Measurements from ENCODE around the gene BICRA. TPM values are rescaled to one million over a fixed set of nuclear protein-coding genes. Genes with fewer than 3 reads are reported as not detected.
A peak's percentile ranks its signal among the peaks of the same experiment; 100 is the strongest.

Gene BICRA
- total RNA-seq, 1 experiment from 2014 or later, result 13.1 TPM

GRCh38 chr19:47700934-47701716 is 92.2 kb downstream of the BICRA start:
- H3K9me3 Mint-ChIP-seq (ENCODE audit: unreplicated experiment), result no peaks in the 10 kb centered on the region
- H3K4me1 Mint-ChIP-seq (ENCODE audit: insufficient read depth, unreplicated experiment), result no peaks in the 10 kb centered on the region
- intact Hi-C loops (cut with micrococcal nuclease), result no loop called here
- CTCF ChIA-PET, result interaction anchor here (1.0 to 8.2 kb wide), 3 partner anchors 27 to 266 kb away, joined by 3 to 92 read pairs (median 5); no protein-coding TSS in a partner anchor
- peaks cover 52% of the 10 kb centered on the region for H3K36me3 Mint-ChIP-seq (ENCODE audit: insufficient read depth, unreplicated experiment)
- TF ChIP-seq, protein P1, sequence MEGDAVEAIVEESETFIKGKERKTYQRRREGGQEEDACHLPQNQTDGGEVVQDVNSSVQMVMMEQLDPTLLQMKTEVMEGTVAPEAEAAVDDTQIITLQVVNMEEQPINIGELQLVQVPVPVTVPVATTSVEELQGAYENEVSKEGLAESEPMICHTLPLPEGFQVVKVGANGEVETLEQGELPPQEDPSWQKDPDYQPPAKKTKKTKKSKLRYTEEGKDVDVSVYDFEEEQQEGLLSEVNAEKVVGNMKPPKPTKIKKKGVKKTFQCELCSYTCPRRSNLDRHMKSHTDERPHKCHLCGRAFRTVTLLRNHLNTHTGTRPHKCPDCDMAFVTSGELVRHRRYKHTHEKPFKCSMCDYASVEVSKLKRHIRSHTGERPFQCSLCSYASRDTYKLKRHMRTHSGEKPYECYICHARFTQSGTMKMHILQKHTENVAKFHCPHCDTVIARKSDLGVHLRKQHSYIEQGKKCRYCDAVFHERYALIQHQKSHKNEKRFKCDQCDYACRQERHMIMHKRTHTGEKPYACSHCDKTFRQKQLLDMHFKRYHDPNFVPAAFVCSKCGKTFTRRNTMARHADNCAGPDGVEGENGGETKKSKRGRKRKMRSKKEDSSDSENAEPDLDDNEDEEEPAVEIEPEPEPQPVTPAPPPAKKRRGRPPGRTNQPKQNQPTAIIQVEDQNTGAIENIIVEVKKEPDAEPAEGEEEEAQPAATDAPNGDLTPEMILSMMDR (IDR thresholded peaks at IDR 0.05; ENCODE audit: unreplicated experiment), result no peak
- no peak for DNase-seq (ENCODE audit: unreplicated experiment)
- no peak overlapping the region for H3K27ac Mint-ChIP-seq (ENCODE audit: low read depth, unreplicated experiment)
- POLR2A ChIA-PET, result interaction anchor here (0.6 to 1.9 kb wide), 3 partner anchors 18 to 264 kb away, joined by 3 to 4 read pairs (median 3); partner anchors contain the start of gene KPTN
- no TSS peak for BruUV-seq (replicated peaks)
- no peaks in the 10 kb centered on the region for H3K27me3 Mint-ChIP-seq (ENCODE audit: insufficient read depth, unreplicated experiment)
- H3K4me3 Mint-ChIP-seq (ENCODE audit: unreplicated experiment), result no peak overlapping the region

DNA sequence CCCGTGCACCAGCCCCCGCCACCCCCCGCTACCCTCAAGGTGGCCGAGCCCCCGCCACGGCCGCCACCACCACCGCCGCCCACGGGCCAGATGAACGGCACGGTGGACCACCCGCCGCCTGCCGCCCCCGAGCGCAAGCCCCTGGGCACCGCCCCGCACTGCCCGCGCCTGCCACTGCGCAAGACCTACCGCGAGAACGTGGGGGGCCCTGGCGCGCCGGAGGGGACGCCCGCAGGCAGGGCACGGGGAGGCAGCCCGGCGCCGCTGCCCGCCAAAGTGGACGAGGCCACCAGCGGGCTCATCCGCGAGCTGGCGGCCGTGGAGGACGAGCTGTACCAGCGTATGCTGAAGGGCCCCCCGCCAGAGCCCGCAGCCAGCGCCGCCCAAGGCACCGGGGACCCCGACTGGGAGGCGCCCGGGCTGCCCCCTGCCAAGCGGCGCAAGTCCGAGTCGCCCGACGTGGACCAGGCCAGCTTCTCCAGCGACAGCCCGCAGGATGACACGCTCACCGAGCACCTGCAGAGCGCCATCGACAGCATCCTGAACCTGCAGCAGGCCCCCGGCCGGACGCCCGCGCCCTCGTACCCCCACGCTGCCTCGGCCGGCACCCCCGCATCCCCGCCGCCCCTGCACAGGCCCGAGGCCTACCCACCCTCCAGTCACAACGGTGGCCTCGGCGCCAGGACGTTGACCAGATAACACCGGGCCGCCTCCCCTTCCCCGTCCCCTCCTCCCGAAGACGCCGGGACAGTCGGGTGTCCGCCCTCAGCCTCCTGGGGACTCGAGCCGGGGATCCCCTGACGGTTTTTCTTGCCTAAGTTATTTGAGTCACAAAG is 93.0 kb downstream of the BICRA start:
- peaks cover 48% of the 10 kb centered on the region for H3K36me3 Mint-ChIP-seq (ENCODE audit: insufficient read depth, unreplicated experiment)
- CTCF ChIA-PET, result interaction anchor here (0.6 to 8.2 kb wide), 2 partner anchors 257 to 266 kb away, joined by 4 to 92 read pairs; no protein-coding TSS in a partner anchor

DNA sequence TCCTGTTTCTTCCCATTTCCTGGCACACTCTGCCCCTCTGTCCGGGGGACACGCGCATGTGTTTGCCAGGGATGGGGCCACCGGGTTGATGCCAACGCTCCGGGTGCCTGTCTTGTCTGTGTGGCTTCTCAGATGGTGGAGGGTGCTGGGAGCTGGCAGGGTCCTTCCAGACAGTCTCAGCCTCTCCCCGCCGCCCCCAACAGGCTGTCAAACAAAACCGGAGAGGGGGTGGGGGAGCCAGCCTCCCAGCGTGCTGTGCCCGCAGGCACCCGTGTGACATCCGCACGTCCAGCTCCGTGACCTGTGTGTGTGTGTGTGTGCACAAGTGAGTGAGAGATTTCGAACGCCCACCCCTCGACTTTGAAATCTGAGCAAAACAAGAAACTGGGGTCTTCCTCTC is 93.7 kb downstream of the BICRA start:
- H3K36me3 Mint-ChIP-seq (ENCODE audit: insufficient read depth, unreplicated experiment), result peaks cover 52% of the 10 kb centered on the region
- no peaks in the 10 kb centered on the region for H3K9me3 Mint-ChIP-seq (ENCODE audit: unreplicated experiment)
- TF ChIP-seq, protein P1 (IDR thresholded peaks at IDR 0.05; ENCODE audit: unreplicated experiment), result no peak
- BruUV-seq (replicated peaks), result TSS peak; percentile 58
- H3K4me1 Mint-ChIP-seq (ENCODE audit: insufficient read depth, unreplicated experiment), result no peaks in the 10 kb centered on the region
- DNase-seq (ENCODE audit: unreplicated experiment), result no peak
- H3K27ac Mint-ChIP-seq (ENCODE audit: low read depth, unreplicated experiment), result no peak overlapping the region
- no peaks in the 10 kb centered on the region for H3K27me3 Mint-ChIP-seq (ENCODE audit: insufficient read depth, unreplicated experiment)
- ChIA-PET CTCF (interaction anchor here (0.6 to 8.2 kb wide), 2 partner anchors 258 to 267 kb away, joined by 4 to 92 read pairs; no protein-coding TSS in a partner anchor), POLR2A (interaction anchor here (0.6 to 0.7 kb wide), 2 partner anchors 103 to 194 kb away, joined by 3 read pairs; no protein-coding TSS in a partner anchor)
- intact Hi-C loops (cut with micrococcal nuclease), result no loop called here
- no peak overlapping the region for H3K4me3 Mint-ChIP-seq (ENCODE audit: unreplicated experiment)

More for the DNA sequence above, 93.0 kb downstream of the BICRA start:
- TF ChIP-seq, protein P1 (IDR thresholded peaks at IDR 0.05; ENCODE audit: unreplicated experiment), result no peak
- H3K4me1 Mint-ChIP-seq (ENCODE audit: insufficient read depth, unreplicated experiment), result no peaks in the 10 kb centered on the region
- H3K27ac Mint-ChIP-seq (ENCODE audit: low read depth, unreplicated experiment), result no peak overlapping the region
- H3K9me3 Mint-ChIP-seq (ENCODE audit: unreplicated experiment), result no peaks in the 10 kb centered on the region
- POLR2A ChIA-PET, result interaction anchor here (0.6 to 1.9 kb wide), 3 partner anchors 17 to 265 kb away, joined by 3 to 4 read pairs (median 3); partner anchors contain the start of gene KPTN
- no peak overlapping the region for H3K4me3 Mint-ChIP-seq (ENCODE audit: unreplicated experiment)
- no peaks in the 10 kb centered on the region for H3K27me3 Mint-ChIP-seq (ENCODE audit: insufficient read depth, unreplicated experiment)
- intact Hi-C loops (cut with micrococcal nuclease), result no loop called here
- no peak for DNase-seq (ENCODE audit: unreplicated experiment)
- no TSS peak for BruUV-seq (replicated peaks)

All from MCF 10A (cell line).